AG08395 (cell line): Measurements from ENCODE around the gene BBS12.
A peak's percentile ranks its signal among the peaks of the same experiment; 100 is the strongest.
"Not testable (repeated sequence)": the region's sequence is repeated elsewhere in the genome, so short reads cannot be mapped to it uniquely, and the experiment has no call there.

ENCODE experiments used
- DNase-seq: peaks from one replicate; pipeline ENCODE4 v3.0.0; 2012; ENCODE audit warnings: mixed read lengths, low spot score

The BBS12 gene

DNA sequence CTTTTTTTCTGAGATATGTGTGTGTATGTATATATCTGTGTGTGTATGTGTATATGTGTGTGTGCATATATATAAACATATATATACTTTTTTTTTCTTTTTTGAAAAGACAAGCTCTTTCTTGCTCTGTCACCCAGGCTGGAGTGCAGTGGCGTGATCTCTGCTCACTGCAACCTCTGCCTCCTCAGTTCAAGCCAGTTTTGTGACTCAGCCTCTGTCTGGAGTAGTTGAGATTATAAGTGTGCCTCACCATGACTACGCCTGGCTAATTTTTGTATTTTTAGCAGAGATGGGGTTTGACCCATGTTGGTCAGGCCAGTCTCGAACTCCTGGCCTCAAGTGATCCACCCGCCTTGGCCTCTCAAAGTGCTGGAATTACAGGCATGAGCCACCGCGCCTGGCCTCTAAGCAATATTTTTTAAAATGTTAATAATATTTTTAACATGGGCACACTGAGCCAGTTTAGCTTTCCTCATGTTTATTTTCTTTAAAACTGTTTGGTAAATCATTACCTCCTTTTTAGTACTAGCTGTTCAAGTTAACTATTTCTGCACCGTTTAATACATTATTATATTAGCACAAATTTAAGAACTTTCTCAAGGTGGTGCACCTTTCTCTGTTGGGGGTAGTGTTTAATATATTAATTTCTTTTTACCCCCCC lies 33.3 kb downstream of the BBS12 start:
- DNase-seq: peak; percentile 73

DNA sequence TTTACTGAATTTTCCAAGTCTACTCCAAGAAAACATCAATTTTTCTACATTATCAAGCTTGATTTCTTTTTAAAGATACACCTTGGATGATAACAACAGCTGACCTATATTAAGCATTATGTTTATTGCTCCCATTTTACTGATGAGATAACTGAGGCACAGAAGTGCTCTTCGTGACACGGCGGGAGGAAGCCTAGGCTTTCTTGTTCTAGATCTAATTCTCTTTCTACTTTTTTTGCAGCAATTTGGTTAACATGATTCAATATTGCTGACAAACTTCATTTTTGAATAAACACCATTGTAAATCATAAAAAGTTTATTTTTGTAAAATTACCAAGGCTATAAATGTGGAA lies 33.8 kb downstream of the BBS12 start:
- no peak for DNase-seq

GRCh38 chr4:122766950-122767349 lies 34.4 kb downstream of the BBS12 start:
- DNase-seq: no peak

GRCh38 chr4:122771724-122772123 lies 39.2 kb downstream of the BBS12 start:
- no peak for DNase-seq

DNA sequence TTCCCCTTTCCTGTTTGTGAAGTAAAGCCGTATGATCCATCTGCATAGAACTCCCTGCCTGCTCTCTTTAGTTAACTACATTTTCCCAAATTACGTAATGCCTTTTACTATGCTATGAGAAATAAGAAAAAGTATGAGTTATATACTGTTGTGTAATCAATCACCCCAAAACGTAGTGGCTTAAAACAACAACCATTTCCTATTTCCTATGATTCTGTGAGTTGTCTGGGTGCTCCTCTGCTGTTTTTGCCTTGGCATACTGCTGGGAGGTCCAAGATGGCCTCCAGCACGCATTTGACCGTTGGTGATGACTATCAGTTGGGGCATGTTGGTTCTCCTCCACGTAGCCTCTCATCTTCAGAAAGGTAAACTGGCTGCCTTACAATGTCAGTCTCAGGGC lies 39.8 kb downstream of the BBS12 start:
- no peak for DNase-seq

DNA sequence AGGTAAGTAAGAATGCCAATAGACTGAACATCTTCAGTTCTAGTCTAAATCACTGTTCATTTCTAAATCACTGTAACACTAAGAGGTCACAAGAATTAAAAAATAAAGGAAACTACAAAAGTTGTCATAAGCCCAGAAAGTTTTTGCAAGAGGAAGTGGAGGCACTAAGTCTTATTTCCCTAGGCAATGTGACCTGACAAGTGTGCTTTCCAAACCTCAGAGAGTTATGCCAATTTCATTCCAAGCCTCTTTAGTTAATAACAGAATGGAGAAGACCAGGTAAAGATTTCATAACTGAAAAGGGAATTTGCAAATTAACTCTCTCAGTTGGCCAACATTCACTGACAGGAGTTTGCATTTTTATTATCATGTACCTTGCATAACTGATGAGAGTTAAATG lies 40.5 kb downstream of the BBS12 start:
- DNase-seq: no peak

DNA sequence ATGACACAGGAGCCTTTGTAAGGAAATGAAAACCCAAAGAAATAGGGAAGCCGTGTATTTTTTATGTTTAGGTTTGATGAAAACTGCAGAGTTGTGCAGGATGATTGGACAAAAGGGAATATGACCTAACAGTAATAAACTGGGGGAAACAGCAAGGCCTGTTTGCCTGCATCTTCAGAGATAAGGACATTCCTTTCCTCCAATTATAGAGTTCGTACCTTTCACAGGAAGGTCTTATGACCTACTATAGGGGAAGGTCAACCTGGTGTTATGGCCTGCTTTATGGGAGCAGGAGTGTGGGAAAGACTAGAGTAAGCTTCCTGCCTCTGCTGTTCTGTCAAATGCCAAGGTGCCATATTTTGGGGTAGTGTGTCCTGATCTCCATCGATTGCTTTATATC lies 42.5 kb downstream of the BBS12 start:
- no peak for DNase-seq

- no peak for DNase-seq
These were observed 43.7 kb downstream of the BBS12 start for GRCh38 chr4:122775987-122776836.

DNA sequence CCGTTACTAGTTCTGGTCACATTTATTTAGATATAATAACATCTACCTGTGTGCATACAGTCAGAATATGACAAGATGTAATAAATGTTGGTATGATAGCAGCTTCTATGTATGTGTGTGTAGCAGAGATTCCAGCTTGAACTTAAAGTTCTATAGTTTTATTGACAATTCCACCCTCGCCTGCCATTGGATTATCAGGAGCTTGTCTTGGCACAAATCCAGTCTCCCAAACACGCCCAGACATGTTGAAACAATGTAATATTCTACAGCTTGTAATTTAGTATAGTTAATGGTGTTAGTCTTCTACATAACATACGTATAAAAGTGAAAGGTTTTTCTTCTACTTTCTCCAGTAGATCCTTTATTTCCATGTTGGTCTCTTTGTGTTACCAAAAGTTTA lies 44.4 kb downstream of the BBS12 start:
- DNase-seq: no peak

GRCh38 chr4:122777846-122778673 lies 45.6 kb downstream of the BBS12 start:
- DNase-seq: peak; percentile 75

GRCh38 chr4:122781486-122781885 lies 49.0 kb downstream of the BBS12 start:
- DNase-seq: no peak

DNA sequence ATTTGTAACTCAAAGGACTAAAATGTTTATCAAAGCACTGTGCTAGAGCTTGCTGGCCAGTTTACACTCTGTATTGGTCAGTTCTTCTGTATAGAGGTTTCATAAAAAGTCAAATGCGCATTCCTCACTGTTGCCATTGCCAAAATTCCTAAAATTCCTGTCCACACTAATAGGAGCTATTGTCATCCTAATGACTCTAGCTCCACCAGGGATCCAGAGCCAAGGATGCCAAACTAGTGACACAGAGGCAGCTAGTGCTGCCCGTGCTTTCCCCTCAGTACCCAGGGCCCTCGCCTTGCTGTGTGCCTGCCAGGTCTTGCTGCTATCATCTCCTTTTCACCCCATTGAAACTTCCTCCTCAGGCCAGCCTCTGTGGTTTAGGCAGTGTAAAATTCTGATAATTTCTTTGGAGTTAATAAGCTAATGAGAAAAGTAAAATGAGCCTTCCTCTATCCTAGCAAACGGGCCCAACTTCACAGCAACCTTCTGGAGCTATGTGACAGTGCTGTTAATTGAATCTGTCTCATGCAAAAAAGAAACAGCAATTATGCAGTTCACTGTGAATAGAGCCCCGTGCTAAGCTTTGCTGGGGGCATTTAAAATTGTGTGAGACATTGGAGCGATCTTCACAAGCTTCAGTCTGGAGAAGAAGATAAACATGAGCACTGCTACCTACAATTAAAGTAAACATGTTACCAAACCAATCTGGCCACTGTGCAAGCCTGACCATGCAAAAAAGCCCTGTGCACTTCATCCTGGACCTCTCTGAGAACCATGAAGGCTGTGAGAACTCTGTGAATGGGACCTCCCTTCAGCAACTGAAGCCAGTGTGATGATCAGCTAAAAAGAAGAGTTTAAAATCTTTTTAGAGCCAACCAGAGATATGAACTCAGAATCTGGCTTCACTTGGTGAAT lies 51.1 kb downstream of the BBS12 start:
- DNase-seq: peak; percentile 97

DNA sequence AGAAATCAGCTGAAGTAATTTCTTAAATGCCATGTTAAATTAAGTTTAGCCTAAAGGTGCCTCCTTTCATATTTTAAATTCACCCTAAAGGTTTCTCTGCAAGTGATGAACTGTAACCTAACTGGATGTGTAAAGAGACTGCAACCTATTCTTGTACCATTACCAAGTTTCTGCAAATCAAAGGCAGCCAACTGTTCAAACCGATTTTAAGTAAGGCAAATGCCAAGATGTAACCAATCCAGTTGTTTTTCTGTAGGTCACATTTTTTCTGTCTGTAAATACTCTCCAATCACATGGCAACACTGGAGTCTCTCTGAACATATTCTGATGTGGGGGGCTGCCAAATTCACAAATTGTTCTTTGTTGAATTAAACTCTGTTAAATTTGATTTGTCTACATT lies 51.8 kb downstream of the BBS12 start:
- DNase-seq: no peak

DNA sequence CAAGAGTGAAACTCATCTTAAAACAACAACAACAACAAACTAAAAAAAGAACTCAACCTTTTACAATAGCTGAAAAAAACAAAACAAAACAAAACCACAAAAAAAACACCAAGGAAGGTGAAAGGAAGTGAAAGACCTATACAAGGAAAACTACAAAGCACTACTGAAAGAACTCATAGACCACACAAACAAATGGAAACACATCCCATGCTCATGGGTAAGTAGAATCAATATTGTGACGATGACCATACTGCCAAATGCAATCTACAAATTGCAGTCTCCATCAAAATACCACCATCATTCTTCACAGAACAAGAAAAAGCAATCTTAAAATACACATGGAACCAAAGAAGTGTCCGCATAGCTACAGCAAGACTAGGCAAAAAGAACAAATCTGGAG lies 52.6 kb downstream of the BBS12 start:
- no peak for DNase-seq

DNA sequence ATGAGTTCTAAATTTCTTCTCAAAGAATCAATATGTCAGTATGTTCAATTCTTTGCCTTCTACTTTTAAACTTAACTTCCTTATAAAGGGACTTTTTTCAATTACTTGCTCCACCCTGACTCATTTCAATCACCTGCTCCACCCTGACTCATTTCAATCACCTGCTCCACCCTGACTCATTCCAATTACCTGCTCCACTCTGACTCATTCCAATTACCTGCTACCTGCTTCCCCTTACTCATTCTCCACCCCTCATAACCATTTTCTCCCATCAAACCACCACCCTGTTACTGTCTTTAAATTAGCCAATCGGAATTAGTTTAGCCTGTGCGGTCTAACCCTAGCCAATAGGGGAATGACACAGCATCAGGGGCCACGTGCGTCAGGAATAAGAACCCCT lies 53.8 kb downstream of the BBS12 start:
- DNase-seq: not testable (repeated sequence)

DNA sequence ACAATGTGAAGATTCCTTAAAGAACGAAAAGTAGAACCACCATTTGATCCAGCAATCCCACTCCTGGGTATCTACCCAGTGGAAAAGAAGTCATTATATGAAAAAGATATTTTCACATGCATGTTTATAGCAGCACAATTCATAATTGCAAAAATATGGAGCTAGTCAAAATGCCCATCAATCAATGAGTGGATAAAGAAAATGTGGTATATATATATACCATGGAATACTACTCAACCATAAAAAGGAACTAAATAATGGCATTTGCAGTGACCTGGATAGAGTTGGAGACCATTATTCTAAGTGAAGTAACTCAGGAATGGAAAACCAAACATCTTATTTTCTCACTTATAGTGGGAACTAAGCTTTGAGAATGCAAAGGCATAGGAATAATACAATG lies 54.4 kb downstream of the BBS12 start:
- not testable (repeated sequence) for DNase-seq

DNA sequence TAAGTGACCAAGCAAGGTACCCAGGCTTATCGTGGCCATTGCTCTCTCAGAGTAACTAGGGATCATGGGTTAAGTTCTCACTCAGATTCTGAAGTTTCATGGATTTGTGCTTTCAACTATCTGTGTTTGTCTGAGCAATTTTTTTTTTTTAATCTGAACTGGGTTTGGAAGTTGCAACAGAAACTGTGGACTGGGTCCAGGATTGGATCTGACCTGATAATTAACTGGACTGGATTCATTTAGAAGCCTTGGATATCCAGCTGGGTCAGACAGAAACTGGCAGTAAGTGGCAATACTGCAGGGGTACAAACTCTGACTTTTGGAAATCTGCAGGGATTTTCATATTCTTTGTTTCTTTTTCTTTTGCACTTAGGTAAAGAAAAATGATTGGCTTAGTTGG lies 55.4 kb downstream of the BBS12 start:
- DNase-seq: no peak

DNA sequence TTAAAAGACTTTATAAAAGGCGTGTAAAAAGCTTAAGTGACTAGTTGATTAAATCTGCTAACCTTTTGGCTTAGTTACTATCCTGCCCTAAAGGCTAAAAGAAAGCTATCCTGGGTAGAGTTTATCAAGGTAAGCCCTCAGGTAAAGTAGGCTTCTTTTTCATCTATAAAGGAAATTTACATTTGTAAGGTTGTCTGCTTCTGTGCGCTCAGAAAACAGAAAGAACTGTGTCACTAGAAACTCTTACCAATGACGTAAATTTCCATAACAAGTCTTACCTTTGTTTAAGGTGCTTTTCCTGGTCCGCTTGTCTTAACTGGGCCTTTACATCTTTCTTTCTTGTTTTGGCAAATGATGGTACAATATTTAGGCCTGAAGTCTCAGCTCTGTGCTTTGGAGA lies 56.4 kb downstream of the BBS12 start:
- DNase-seq: no peak

DNA sequence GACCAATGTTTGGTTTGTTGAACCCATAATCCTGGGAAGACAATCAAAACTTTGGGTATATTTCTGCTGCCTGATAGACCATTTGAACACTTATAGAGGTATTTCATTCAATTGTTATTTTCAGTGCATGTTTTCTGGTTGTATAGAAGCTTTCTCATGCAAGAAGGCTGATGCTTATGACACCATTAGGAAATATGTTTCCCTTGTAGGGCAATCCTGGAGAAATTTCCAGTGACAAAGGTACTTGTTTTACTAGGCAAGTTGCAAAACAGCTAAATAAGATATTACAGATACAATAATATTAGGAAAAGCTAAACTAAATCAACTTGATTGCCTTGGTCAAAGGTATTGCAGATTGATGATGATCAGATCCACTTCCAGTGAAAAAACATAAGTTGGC lies 61.3 kb downstream of the BBS12 start:
- DNase-seq: no peak
